A549 (cell line): Measurements from ENCODE around the gene IL23R.

Experiments
- BHLHE40 ChIP-seq: IDR thresholded peaks from 2 replicates; pipeline ENCODE4 v1.6.1; 2012; ENCODE audit warnings: low read depth, low read length, inconsistent platforms
- EP300 ChIP-seq, 2 experiments: fragments of >200 bp; sonication (Bioruptor Twin); formaldehyde crosslinking; IDR thresholded peaks; 2 replicates in 1 of 2; 3 replicates in 1 of 2; pipeline ENCODE4 v1.6.1; 2016 to 2017
- POLR2A ChIP-seq: IDR thresholded peaks from 2 replicates; pipeline ENCODE4 v1.6.1; 2012; ENCODE audit warnings: mild to moderate bottlenecking, low read length
- RAD21 ChIP-seq, 2 experiments: fragments of >200 bp in 1 of 2; sonication (Bioruptor Twin) in 1 of 2; formaldehyde crosslinking in 1 of 2; IDR thresholded peaks in 1 of 2; conservative IDR thresholded peaks in 1 of 2; 2 replicates in 1 of 2; 3 replicates in 1 of 2; pipeline ENCODE4 v1.6.1; 2012 to 2018; ENCODE audit warnings: inconsistent platforms in 1 of 2
- SMC3 ChIP-seq: fragments of >200 bp; sonication (Bioruptor Twin); formaldehyde crosslinking; IDR thresholded peaks from 3 replicates; pipeline ENCODE4 v1.6.1; 2018; ENCODE audit warnings: inconsistent platforms
- TF ChIP-seq, protein P1 (sequence below): fragments of >200 bp; sonication (Bioruptor Twin); formaldehyde crosslinking; IDR thresholded peaks from 3 replicates; pipeline ENCODE4 v1.5.1; 2016

DNA sequence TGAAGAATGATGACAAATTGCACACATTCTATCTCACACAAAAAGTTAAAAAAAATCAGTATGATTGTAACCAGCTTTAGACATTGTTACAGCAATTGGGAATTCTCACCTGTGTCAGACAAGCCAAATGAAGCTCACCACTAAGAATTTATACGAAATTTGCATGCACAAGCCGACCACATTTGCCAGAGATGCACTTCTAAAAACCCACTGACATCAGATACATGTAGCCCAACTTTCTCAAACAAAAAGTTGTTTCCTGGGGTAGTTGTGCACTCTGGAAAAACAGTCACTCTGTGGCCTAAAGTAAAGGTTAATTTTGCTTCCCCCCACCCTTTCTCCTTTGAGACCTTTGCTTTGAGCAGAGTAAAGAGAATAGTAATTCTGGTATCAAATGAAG, 73.5 kb downstream of the IL23R start:
- no peak for TF ChIP-seq RAD21 (conservative IDR thresholded peaks at IDR 0.05 in 1 of 2, IDR thresholded peaks at IDR 0.05 in 1 of 2)
- TF ChIP-seq EP300 (IDR thresholded peaks at IDR 0.05), result no peak
- no peak for TF ChIP-seq POLR2A
- TF ChIP-seq, protein P1, sequence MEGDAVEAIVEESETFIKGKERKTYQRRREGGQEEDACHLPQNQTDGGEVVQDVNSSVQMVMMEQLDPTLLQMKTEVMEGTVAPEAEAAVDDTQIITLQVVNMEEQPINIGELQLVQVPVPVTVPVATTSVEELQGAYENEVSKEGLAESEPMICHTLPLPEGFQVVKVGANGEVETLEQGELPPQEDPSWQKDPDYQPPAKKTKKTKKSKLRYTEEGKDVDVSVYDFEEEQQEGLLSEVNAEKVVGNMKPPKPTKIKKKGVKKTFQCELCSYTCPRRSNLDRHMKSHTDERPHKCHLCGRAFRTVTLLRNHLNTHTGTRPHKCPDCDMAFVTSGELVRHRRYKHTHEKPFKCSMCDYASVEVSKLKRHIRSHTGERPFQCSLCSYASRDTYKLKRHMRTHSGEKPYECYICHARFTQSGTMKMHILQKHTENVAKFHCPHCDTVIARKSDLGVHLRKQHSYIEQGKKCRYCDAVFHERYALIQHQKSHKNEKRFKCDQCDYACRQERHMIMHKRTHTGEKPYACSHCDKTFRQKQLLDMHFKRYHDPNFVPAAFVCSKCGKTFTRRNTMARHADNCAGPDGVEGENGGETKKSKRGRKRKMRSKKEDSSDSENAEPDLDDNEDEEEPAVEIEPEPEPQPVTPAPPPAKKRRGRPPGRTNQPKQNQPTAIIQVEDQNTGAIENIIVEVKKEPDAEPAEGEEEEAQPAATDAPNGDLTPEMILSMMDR, result no peak
- TF ChIP-seq SMC3, result no peak
- TF ChIP-seq BHLHE40, result no peak
